Adrenal gland (tissue), 5 donors: Measurements from ENCODE around the gene CREG1.

Experiments used
- CTCF ChIP-seq, 6 experiments: fragments of 450-650 bp in 4 of 6; fragments of 200-600 bp in 2 of 6; sonication (generic) in 1 of 6; IDR thresholded peaks; 1 replicate in 5 of 6; 2 replicates in 1 of 6; pipeline versions ENCODE4 v1.5.1 to v1.8.0; 2016 to 2021; ENCODE audit warnings: antibody characterized with exemption in 6 of 6, mild to moderate bottlenecking in 2 of 6, moderate library complexity in 1 of 6
- POLR2A ChIP-seq, 2 donors: fragments of 450-650 bp; IDR thresholded peaks; one replicate each; pipeline ENCODE4 v1.6.1; 2017; ENCODE audit warnings: antibody characterized with exemption in 2 of 2, mild to moderate bottlenecking in 2 of 2, moderate library complexity in 1 of 2
- donor health status: DM: no; HTN: no; CAD: no.

GRCh38 chr1:167532375-167532774 is 21.2 kb downstream of the CREG1 start:
- no peak for TF ChIP-seq CTCF (IDR thresholded peaks at IDR 0.05)
- TF ChIP-seq POLR2A (IDR thresholded peaks at IDR 0.05): no peak
